HG03060 (cell line): ENCODE results near the gene ACACA.
"Not testable (repeated sequence)": the region's sequence is repeated elsewhere in the genome, so short reads cannot be mapped to it uniquely, and the experiment has no call there.

Experiments used
- ATAC-seq: cut with Tn5 transposase; IDR thresholded peaks from one replicate; pipeline ENCODE4 v1.9.1; 2021; ENCODE audit warnings: low read depth, moderate number of reproducible peaks; ENCODE audit not compliant: unreplicated experiment

ACACA gene

DNA sequence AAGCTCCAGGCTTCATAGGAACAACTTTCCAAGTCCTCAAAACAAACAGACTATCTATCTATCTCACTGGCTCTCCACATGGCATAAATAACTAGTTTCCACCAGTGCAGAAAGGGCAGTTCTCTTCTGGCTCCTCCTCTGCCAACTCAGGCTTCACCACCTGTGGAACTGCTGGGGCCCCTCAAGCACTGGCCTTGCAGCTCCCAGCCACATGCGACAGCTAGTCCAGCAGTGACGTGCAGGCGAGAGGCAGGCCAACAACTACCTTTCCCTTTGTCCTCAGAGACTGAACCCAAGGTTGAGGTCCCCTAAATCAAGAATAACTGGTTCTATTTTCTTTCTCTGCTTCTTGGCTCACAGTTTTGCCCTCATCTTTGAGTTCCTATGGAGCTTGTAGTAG is 320.3 kb downstream of the ACACA start:
- no peak for ATAC-seq

DNA sequence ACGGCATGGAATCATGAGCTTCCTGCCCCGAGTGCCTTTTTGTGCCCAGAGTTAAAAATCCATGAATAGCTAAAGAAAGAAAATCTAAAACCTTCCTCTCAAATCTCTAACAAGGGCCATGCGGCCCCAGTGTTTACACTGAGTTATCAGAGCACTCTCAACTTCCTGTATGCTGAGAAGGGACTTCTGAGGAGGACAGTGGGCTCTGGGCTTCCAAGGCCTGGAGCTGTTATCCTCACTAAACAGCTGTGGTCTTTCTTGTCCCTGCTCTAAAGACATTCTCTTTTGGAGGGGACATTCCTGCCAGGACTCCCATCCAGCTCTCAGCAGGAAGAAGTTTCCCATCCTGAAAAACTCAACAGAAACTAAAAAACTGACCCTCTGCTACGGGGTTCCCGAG is 322.3 kb downstream of the ACACA start:
- no peak for ATAC-seq

DNA sequence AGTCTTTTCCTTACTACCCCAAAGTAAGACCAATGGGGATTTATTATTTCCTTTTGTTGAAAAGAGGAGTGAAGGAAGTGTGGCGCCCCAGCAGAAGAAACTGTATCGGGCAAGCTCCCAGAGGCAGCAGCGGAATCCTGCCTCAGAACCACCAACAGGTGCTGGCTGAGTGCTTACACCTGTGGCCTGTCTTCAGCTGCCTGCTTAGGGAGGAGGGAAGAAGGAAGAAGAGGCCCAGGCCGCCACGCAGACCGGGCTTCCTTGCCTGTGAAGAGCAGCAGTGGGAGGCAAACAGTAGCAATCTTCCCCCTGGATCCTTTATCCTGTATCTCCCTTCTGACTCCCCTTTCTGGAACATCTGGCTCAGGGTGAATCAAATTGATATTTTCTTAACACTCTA is 323.2 kb downstream of the ACACA start:
- no peak for ATAC-seq

DNA sequence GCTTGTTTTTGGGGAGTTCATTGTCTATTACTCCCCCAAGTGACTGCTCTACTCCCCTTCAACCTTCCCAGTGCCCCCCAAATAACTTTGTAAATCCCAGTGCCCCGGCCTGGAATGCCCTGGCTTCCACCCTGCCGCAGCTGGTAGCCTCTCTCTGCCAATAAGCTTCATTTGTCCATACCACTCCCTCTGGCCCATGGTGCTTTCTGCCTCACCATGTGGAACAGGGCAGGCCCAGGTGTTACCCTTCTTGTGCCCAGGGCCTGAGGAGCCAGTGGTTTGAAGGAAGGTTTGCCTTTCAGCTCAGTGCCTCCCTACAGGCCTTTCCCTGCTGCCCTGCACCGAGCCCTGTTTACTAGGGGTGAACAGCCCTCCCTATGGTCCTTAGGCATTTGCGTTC is 323.7 kb downstream of the ACACA start:
- ATAC-seq: no peak

DNA sequence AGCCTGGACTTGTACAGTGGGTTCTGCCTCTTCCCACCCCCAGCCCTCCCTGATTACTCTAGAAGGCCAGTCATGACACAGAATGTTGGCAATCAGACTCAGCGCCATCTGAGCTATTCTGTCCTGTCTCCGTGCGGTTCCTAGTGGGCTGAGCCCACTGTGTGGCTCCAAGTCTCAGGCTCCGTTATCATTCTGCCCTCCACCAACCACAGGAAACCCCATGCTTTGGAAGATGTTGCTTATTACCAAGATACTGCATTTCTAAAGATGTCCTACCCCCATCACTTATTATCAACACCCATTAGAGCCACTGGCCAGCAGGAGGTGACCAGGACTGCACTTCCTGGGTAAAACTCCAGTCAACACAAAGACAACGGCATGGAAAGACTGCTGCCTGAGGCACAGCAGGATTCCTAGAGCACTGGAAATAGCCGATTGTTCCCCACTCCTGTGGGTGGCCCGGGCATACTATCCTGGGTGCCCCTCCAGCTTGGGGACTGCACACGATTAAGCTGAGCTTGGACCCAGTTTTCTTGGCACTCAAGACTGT is 324.2 kb downstream of the ACACA start:
- no peak for ATAC-seq

DNA sequence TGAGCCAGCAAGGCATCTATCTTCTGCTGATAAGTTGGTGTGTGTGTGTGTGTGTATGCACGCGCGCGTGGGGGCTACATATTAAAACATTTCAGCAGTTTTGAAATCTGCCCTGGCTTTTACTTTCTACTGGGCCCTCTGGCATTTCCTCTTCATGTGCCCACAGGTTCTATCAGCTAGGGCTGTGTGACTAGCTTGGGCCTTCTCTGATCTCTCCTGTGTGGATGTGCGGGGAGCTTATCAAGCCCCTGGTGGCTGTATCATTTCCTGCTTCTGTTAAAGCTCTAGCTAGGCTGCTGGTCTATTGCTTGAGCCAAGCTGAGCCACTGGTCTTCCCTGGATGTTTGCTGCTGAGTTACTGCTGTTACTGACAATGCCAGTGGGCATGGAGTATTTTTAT is 325.3 kb downstream of the ACACA start:
- no peak for ATAC-seq

DNA sequence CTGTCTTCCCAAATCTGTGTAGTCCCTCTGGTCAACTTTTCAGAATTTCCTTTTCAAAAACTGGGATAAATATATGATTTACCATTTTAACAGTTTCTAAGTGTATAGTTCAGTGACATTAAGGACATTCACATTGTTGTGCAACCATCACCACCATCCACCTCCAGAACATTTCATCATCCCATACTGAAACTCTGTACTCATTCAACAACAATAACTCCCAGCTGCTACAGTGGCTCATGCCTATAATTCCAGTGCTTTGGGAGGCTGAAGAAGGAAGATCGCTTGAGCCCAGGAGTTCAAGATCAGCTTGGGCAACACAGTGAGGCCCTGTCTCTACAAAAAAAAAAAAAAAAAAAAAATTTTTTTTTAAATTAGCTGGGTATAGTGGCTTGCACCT is 326.9 kb downstream of the ACACA start:
- ATAC-seq: no peak

DNA sequence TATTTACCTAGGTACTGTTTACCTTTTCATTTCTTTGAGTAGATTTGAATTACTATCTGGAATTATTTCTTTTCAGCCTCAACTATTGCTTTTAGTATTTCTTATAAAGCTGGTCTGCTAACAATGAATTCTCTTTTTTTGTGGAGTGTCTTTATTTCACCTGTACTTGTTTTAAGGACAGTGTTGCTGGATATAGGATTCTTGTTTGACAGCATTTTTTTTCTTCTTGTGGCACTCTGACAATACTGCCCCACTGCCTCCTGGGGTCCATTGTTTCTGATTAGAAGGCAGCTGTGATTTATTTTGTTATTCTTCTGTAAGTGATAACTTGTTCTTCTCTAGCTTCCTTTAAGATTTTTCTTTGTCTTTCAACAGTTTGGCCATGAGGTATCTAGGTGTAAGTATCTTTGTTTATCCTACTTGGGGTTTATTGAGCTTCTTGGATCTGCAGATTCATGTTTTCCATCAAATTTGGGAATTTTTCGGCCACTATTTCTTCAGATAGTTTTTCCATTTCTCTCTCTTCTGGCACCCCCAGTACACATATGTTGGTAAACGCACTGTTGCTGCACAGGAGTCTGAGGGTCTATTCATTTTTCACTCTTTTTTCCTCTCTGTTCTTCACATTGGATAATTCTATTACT is 327.4 kb downstream of the ACACA start:
- no peak for ATAC-seq

DNA sequence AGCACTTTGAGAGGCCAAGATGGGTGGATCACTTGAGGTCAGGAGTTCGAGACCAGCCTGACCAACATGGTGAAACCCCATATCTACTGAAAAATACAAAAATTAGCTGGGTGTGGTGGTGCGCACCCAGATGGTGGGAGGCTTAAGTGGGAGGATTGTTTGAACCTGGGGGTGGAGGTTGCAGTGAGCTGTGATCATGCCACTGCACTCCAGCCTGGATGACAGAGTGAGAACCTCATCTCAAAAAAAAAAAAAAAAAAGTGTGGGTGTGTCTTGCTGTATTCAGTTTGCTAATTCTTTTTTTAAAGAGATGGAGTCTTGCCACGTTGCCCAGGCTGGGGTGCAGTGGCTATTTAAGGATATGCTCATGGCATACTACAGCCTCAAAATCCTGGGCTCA is 333.2 kb downstream of the ACACA start:
- ATAC-seq: not testable (repeated sequence)

DNA sequence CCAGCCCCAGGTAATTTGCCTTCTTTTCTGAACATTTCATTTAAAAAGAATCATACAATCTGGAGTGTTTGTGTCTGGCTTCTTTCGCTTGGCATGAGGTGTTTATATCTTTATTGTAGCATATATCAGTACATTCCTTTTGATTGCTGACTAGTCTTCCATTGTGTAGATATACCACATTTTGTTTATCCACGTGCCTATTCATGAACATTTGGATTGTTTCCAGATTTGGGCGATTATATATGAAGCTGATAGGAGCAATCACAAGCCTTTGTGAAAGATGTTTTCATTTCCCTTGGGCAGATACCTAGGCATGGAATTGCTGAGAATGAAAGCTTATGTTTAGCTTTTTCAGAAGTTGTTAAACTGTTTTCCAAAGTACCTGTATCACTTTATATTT is 337.5 kb downstream of the ACACA start:
- ATAC-seq: no peak

DNA sequence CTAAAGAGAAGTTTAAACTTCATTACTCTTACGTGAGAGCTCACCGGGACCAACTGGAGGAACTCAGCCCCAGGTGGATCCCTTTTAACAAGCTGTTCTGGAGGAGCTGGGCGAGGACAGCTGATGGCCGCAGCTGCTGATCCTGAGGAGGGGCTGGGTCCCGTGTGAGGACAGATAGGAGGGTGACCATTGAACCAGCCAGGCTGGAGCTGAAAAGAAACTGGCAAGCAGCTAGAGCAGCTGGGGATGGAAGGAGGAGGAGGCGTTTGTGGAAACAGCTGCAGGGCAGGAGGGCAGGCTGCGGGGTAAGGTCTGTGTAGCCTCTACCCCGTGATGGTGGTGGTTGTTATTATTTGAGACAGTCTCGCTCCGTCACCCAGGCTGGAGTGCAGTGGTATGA is 338.4 kb downstream of the ACACA start:
- no peak for ATAC-seq

DNA sequence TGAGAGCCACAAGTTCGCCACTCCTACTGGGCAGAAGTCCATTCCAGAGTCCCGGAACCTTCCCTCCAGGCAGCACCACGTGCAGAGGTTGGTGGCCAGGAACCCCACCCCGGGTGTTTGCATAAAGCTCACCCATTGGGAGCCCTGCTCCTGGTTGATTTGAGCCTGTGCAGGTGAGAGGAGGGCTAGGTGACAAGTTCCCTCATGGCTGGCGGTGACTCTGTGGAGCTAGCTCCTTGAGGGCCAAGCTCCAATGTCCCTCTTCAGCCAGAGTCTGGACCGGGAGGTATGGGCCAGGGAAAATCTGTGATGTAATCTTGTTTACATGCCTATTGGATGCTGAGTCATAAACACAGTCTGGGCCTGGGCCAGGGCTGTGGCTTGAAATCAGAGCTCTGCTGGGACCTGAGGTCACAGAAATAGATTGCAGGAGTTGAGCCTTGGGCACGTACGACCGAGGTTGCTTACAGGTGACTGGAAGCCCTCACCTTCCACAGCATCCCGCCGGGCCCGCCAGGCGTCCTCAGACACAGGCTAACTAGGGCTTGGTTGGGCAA is 339.0 kb downstream of the ACACA start:
- no peak for ATAC-seq

DNA sequence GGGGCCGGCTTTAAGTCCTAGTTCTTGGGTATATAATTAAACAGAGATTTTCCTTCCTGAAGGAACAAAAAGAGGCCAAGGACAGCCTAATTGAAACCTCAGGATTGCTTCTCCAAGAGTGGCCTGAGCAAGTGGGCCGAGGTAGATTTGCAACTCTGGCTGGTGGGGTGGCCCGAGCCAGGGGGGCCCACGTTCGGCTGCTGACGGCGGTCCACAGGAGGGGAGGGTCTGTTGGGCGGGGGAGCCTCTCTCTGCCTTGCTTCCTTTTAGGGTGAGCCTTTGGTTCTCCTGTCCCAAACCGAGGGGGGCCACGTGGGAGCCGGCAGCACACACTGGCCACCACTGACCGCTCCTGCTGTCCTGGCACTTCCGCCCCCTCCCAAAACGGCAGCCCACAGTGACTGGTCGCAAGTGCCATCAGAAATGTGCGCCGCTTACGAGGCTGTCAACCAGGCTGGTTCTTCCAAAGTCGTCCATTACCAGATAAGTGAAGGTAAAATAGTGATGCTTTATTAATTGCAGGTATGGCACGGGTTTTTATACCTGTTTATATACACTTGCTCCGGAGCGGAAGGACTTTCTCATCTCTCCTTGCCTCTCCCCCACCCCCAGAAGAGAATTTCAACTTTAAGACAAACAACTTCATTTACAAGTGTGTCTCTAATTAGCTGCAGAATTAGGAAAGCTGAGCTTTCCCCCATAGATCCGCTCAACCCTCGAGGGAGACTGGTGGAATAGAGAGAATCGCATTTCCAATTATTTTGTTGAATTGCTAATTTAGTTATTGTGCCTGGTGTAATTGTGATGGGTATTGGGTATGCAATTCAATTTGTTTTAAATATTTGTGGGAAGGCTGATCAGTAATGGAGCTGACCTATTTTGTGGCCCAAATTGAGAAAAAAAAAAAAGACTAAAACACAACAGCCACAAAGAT is 340.0 kb downstream of the ACACA start:
- no peak for ATAC-seq

DNA sequence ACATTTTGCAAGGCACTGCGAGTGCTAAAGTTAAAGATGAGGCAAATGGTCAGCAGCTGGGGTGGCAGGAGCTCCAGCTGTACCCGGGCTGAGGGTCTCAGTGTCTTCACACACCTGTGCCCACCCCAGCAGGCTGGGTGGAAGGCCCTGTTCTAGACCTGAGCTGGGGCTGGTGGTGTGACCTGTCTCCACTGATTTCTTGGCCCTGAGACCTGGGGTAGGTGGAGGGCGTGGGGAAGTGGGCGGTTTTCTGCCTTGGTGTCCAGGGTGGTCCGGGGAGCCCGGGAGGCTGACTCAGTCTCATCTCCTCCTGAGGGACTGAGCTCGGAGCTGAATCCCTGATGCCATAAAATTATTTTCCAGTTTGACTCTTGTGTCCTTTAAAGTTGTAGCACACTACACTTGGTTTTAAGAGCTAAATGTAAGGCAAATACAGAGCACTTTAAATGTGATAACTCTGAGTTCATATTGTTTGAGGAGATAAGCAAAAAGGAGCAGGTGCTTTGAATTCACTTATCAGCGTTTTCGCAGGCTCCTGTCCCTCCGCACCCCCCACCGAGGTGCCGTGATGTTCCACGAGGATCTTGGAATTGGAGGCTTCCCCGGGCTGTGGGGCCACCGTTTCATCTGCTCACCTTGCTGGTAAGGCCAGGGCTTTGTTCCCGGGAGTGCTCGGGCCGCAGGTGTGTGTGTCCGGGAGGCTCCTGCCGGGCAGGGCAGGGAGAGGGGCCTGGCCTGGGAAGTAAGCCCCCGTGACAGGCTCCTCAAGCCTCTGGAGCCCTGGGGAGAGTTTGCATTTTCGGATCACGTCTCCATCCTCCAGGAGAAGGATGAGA is 340.9 kb downstream of the ACACA start:
- no peak for ATAC-seq

DNA sequence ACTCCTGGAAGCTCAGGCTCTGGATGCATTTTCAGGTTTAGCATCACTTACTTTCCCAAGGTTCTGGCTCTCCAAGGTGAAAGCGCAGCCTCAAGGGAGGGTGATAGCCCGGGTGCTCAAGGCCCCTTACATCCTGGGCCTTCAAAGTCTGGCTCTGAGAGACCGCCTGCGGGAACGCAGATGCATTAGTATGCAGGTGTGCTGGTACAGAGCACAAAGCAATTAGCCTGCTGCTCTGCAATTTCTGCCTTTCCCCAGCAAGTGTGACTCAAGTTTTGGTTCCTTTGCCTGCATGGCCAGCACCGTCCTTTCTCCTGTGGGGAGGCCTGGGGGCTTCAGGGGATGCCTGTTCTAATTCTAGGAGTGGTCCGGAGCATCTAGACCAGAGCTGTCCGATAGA is 341.7 kb downstream of the ACACA start:
- ATAC-seq: no peak

DNA sequence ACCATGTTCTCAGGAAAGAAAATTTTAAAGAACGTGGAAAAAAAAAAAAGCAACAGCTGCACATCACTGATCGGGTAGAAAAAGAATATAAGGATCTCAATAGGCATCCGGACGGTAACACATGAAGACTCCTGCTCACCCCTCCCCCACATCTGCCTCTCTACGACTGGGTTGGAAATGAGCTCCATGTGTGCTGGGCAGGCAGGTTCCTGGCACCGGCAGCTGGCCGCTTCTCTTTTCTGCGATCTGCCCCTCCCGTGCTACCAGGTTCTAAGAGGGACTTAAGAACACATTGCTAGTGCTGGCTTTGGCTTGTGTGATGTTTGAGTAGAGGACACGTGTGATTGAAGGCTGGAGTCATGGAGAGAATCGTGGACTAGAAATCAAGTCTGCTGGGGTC is 342.4 kb downstream of the ACACA start:
- no peak for ATAC-seq

DNA sequence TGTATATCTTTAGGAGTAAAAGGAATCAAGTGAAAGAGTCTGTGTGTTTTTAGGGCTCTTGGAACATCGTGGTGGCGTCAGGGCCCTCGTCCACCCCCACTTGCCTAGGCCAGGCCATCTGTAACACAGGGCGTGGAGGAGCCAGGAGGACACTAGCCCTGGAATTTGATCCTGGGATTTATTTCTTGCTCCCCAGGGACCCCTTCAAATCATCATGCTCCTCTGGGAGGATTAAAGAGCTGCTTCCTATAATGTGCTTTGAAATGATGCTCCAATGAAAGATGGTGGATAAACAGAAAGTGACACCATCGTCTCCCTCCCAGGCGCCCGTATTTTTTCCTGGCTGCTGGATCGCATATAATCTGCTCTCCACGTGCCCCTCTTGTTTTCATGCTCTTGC is 344.6 kb downstream of the ACACA start:
- ATAC-seq: no peak

DNA sequence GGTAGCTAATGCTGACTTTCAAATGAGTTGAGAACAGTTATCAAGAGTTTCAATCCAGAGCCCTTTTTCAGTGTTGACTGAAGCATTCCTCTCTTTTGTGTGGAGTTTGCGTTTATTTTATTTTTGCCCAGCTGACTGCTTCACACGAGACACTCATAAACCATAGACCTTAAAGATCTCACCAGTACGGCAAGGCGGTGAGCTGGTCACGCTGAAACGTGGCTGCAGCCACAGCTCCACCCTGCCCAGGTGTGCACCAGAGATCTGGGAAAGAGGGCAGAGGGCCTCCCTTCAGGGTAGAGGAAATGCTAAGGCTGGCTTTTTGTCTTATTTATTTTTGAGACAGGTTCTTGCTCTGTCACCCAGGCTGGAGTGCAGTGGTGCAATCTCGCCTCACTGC is 345.7 kb downstream of the ACACA start:
- ATAC-seq: no peak

DNA sequence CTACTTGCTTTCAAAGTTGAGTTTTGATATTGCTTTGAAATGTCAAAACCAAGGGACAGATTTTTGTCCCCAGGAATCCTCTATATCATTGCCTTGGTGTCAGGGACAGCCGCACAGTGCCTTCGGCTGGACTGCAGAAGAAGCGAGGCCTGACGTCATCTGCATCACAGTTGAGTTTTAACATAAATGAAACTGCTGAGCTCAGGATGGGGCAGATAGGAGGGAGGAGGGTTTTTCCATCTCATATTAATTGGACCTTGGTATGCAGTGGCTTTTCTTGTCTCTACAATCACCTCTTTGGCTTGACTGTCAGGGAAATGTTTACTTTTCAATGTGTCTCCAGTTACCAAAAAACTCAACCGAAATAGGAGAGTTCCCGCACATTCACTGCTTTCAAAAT is 346.5 kb downstream of the ACACA start:
- ATAC-seq: no peak

DNA sequence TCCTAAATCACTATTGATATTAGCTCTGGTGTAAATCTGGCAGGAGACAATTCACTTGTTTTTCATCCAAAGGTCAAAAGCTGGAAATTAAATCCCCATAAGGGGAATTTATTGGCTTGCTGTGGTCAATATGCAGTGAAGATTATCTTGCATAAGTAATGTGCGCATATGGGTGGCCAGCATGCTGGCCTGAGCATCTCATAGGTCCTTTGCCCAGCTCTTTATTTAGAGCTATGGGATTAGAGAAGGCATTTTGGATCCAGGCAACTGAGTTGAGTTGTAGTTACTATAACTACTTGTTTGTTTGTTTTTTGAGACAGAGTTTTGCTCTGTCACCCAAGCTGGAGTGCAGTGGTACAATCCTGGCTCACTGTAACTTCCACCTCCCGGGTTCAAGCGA is 347.1 kb downstream of the ACACA start:
- no peak for ATAC-seq

DNA sequence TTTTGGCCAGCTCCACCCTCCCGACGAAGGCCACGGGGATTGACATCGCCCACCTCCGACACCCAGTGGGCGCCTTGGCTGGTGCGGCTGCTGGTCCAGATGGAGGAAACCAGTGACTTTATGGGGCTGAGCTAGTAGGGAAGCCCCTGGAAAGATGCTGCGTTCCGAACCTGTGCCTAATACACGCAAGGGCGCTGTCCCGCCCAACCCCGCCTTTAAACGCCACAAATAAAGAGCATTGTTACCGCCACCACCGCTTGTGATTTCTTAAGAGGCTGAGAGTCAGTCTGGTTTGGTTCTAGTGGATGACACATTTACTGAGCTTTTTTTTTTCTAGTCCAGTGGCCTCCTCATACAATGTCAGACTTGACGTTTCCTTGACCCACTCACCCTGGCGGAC is 350.0 kb downstream of the ACACA start:
- ATAC-seq: no peak
